ENCODE data around the gene MAB21L4. TPM values are rescaled to one million over a fixed set of nuclear protein-coding genes. Genes with fewer than 3 reads are reported as not detected.

The MAB21L4 gene
- total and polyA plus RNA-seq, 7 donors: not detected

- 87 to 89% (median 89%) methylated on average over 11 of the region's 11 CpGs for WGBS, 3 donors
- Histone ChIP-seq H3K4me1 (no peaks in the 10 kb centered on the region), H3K36me3 (ENCODE audit: insufficient read depth in 1 of 2, low read depth in 1 of 2) (no peaks in the 10 kb centered on the region), H3K4me3 (no peak overlapping the region), H3K27ac (no peak overlapping the region), H3K27me3 (ENCODE audit: insufficient read depth in 3 of 3, low read length in 2 of 3) (peaks cover 0 to 48% (median 7%) of the 10 kb centered on the region in 3 donors), H3K9me3 (peaks cover 2% of the 10 kb centered on the region)
- DNase-seq: peak in 1 of 2 donors; percentile 28
- TF ChIP-seq CTCF (IDR thresholded peaks at IDR 0.05): no peak
- intact Hi-C loops (cut with DNase I): no loop called here
- no peak for ATAC-seq
Observed at GRCh38 chr2:240931319-240931949, 35.5 kb upstream of the MAB21L4 start.

GRCh38 chr2:240930631-240931318 is 34.8 kb upstream of the MAB21L4 start:
- no peaks in the 10 kb centered on the region for H3K36me3 ChIP-seq (ENCODE audit: insufficient read depth in 1 of 2, low read depth in 1 of 2)
- no peaks in the 10 kb centered on the region for H3K9me3 ChIP-seq
- peaks cover 0 to 41% (median 7%) of the 10 kb centered on the region in 3 donors for H3K27me3 ChIP-seq (ENCODE audit: insufficient read depth in 3 of 3, low read length in 2 of 3)
- no peaks in the 10 kb centered on the region for H3K4me1 ChIP-seq
- no peak overlapping the region for H3K27ac ChIP-seq
- DNase-seq (peak in 1 of 2 donors; percentile 41), ATAC-seq (no peak)
- no peak for TF ChIP-seq CTCF (IDR thresholded peaks at IDR 0.05)
- H3K4me3 ChIP-seq: no peak overlapping the region
- intact Hi-C loops (cut with DNase I): no loop called here
- 88 to 92% (median 88%) methylated on average over 26 of the region's 26 CpGs for WGBS, 3 donors

GRCh38 chr2:240930096-240930630 is 34.2 kb upstream of the MAB21L4 start:
- Histone ChIP-seq H3K4me1 (no peaks in the 10 kb centered on the region), H3K4me3 (no peak overlapping the region), H3K36me3 (ENCODE audit: insufficient read depth in 1 of 2, low read depth in 1 of 2) (no peaks in the 10 kb centered on the region), H3K9me3 (no peaks in the 10 kb centered on the region), H3K27me3 (ENCODE audit: insufficient read depth in 3 of 3, low read length in 2 of 3) (peaks cover 0 to 36% (median 7%) of the 10 kb centered on the region in 3 donors), H3K27ac (no peak overlapping the region)
- no peak for ATAC-seq
- TF ChIP-seq CTCF (IDR thresholded peaks at IDR 0.05): no peak
- DNase-seq: peak in 1 of 2 donors; percentile 39
- WGBS, 3 donors: 92 to 94% (median 92%) methylated on average over 7 to 12 of the region's 12 CpGs
- intact Hi-C loops (cut with DNase I): no loop called here

- Histone ChIP-seq H3K9me3 (no peaks in the 10 kb centered on the region), H3K4me3 (no peak overlapping the region), H3K27ac (no peak overlapping the region), H3K4me1 (no peaks in the 10 kb centered on the region), H3K36me3 (ENCODE audit: insufficient read depth in 1 of 2, low read depth in 1 of 2) (no peaks in the 10 kb centered on the region), H3K27me3 (ENCODE audit: insufficient read depth in 3 of 3, low read length in 2 of 3) (peaks cover 0 to 31% (median 3%) of the 10 kb centered on the region in 3 donors)
- WGBS, 3 donors: 81 to 87% (median 82%) methylated on average over 10 of the region's 10 CpGs
- no peak for TF ChIP-seq CTCF (IDR thresholded peaks at IDR 0.05)
- DNase-seq: peak in 1 of 2 donors; percentile 16
- ATAC-seq: no peak
- intact Hi-C loops (cut with DNase I): loop anchor here in 1 of 2 donors (5.0 kb wide), 1 partner anchor 58 kb away; no protein-coding TSS in a partner anchor
Observed at GRCh38 chr2:240929364-240930095, 33.6 kb upstream of the MAB21L4 start.

Data from psoas muscle (tissue), 8 donors.